HG03571 (cell line): Measurements from ENCODE around the gene TAS2R43.
"Not testable (repeated sequence)": the region's sequence is repeated elsewhere in the genome, so short reads cannot be mapped to it uniquely, and the experiment has no call there.

Source experiments
- ATAC-seq: cut with Tn5 transposase; IDR thresholded peaks from one replicate; pipeline ENCODE4 v1.9.1; 2021; ENCODE audit not compliant: unreplicated experiment

Gene TAS2R43

GRCh38 chr12:11092128-11092527, at the start of gene TAS2R43:
Gene TAS2R43 (minus strand): TSS chr12:11092313. CDS start chr12:11092229, 84 bp downstream.
- ATAC-seq: no peak

GRCh38 chr12:11136075-11136474, 44.0 kb upstream of the TAS2R43 start:
- ATAC-seq: no peak

- ATAC-seq: no peak
These were observed 42.2 kb upstream of the TAS2R43 start, which contains the start of gene TAS2R30 for GRCh38 chr12:11134305-11134704. Gene TAS2R30 (minus strand): TSS chr12:11134644. CDS start chr12:11134244, 400 bp downstream.

- no peak for ATAC-seq
These were observed 41.7 kb upstream of the TAS2R43 start for GRCh38 chr12:11133816-11134215.

DNA sequence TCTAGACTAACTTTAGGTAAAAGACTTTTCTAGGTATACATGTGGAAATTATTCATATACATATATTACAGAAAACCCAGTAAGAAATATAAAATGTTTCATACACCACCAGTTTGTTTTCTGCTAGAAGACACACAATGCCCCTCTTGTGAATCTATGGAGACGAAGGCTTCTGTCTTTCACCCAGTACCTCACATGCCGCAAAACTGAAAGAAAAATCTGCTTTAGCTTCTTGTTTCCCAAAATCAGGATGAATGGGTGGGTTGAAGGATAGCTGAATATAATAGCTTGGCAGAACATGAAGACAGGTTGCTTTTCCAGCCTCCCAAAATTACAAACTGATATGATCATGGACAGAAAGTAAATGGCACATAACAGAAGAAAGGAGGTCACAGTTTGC, 41.0 kb upstream of the TAS2R43 start:
- ATAC-seq: no peak

GRCh38 chr12:11130999-11131398, 38.9 kb upstream of the TAS2R43 start:
- ATAC-seq: no peak

DNA sequence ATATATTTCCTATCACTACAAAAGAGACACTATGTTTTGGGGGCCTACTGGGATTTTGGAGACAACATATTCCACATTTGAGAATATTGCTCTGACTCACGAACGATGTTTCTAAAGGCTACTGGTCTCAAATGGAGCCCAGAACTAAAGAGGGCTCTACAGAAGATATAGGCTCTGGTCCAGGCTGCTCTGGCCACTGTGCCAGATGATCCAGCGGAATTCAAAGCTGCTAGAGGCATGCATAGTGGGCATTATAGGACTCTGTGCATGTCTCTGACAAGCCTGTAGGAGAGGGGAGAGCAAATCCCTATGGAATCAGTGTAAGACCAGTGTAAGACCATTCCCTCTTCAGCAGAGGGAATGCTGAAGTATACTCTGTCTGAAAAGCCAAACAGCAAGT, 38.3 kb upstream of the TAS2R43 start:
- ATAC-seq: no peak

DNA sequence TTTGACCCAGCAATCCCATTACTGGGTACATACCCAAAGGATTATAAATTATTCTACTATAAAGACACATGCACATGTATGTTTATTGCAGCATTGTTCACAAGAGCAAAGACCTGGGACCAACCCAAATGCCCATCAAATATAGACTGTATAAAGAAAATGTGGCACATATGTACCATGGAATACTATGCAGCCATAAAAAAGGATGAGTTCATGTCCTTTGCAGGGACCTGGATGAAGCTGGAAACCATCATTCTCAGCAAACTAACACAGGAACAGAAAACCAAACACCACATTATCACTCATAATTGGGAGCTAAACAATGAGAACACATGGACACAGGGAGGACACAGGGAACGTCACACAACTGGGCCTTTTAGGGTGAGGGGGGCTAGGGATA, 22.0 kb upstream of the TAS2R43 start:
- not testable (repeated sequence) for ATAC-seq

GRCh38 chr12:11111213-11111612, 19.1 kb upstream of the TAS2R43 start:
- ATAC-seq: not testable (repeated sequence)

GRCh38 chr12:11108862-11109261, 16.7 kb upstream of the TAS2R43 start:
- ATAC-seq: no peak

GRCh38 chr12:11107719-11108118, 15.6 kb upstream of the TAS2R43 start:
- no peak for ATAC-seq

DNA sequence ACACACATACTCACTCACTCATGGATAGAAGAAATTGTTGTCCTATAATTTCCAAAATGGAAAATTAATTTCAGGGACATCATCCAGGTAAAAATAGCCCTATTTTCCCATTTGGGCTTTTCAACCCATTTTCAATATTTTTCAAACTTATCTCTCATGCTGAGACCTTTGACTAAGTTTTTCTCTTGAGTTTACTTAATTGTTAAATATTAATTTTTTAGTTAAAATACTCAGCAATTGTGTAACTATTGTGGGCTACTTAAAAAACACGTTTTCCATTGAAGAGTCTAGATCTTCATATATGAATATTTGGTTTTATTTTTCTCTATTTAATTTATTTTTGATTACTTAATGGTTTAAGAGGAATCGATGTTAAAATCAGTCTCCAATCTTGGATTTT, 14.2 kb upstream of the TAS2R43 start:
- no peak for ATAC-seq

- no peak for ATAC-seq
These were observed 13.4 kb upstream of the TAS2R43 start for GRCh38 chr12:11105546-11105945.

DNA sequence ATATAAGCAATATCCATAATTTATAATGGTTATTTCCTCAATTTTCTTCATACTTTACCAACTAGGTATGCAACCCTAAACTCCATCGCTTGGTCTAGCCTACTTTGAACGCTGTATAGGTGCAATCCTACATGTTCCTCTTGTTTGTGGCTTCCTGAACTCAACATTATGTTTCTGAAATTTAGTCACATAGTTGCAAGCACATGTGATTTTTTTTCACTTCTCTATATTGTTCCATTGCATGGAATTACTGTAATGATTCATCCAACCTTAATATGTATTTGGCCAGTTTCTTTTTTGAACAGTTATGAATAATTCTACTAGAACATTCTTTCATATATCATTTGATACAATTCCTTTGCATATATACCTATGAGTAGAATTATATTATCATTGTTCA, 2.8 kb upstream of the TAS2R43 start:
- not testable (repeated sequence) for ATAC-seq

- ATAC-seq: no peak
These were observed 2.9 kb downstream of the TAS2R43 start for GRCh38 chr12:11089246-11089645.

DNA sequence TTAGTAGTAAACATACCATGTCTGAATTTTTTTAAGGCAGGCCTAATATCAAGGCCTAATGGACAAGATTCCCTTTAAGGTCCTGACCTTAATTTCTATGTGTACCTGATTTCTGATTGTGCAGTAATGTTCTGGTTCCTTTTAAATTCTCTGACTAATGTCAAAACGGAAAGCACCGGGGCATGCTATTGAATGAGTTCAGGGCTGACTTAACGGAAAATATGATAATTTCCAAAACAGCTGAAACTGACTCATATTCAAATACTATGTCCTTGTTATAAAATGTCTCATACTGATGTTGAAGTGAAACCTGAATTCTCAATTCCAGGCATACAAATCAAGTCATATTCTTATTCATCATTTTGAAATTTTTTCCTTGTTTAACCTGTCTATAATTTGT, 6.7 kb downstream of the TAS2R43 start:
- peak; percentile 60 for ATAC-seq

DNA sequence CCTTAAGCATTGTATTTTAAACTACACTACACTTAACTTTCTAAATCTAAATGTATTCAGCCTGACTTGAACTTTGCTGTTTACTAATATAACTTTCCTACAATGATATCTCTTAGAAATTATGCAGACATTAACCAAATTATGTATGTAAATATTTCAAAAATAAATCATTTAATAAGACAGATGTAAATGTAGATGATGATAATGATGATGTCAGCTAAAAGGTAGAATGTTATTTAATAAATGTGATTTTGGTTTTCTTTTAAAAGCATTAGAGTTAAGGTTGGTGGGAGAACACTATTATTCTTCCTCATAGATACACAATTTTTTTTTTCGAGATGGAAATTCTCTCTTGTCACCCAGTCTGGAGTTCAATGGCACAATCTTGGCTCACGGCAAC, 10.1 kb downstream of the TAS2R43 start:
- ATAC-seq: no peak

GRCh38 chr12:11078246-11078645, 13.9 kb downstream of the TAS2R43 start:
- ATAC-seq: no peak

GRCh38 chr12:11075642-11076041, 16.5 kb downstream of the TAS2R43 start:
- ATAC-seq: peak; percentile 70

DNA sequence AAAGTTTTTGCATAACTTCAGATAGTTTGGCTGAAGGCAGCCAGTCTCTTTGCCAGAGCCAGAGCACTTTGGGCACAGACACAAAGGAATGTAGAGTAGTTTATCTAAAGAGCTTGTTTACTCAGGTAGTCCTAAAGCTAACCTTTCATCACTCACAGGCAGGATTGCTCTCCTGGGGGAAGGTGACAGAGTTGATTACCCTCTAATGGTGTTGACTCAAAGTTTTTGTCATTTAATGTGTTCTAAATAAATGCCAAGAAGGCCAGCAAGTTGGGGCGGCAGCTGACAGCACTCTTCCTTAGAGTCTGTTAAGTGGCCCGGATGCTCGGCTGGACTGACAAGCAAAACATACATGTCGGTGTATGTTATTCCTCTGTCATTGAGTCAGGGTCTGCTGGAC, 20.7 kb downstream of the TAS2R43 start:
- ATAC-seq: no peak

DNA sequence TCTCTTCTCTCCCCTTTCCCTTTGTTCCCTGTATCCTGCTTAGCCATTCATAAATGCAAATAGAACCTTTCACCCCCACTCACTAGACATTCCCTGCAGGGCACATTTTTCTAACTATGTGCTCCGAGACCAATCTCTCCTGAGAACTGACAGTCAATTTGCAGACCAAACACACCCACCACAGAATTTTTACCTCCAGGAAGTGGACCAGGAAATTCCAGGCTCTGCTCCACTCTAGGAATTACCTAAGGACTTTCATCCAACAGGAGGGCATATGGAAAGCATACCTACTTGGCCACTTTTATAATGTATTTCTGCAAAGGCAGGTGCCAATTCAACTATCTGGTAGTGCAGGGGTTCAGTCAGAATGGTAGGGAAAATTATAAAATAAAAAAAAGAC, 21.1 kb downstream of the TAS2R43 start:
- no peak for ATAC-seq

DNA sequence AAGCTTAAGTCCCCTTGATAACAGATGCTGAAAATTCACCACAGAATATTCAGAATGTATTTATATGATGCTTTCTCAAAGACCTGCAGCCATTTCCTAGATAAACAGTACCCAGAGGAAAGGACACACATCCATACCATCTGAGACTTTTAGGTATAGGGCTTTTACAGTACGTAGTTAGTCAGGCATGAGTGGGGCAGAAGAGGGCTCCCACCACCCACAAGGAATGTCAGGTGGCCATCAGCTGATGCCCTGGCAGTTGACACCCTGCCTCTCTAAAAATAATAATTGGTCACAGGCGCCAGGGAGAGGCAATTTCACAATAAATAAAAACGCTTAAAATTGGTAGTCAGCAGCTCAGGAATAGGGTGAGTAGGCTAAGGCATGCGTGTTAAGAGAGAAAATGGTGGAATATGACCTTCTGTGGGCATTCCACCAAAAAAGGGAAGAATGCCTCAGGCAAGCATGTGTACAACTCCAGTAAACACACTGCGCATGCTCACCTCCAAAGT, 22.2 kb downstream of the TAS2R43 start:
- no peak for ATAC-seq

DNA sequence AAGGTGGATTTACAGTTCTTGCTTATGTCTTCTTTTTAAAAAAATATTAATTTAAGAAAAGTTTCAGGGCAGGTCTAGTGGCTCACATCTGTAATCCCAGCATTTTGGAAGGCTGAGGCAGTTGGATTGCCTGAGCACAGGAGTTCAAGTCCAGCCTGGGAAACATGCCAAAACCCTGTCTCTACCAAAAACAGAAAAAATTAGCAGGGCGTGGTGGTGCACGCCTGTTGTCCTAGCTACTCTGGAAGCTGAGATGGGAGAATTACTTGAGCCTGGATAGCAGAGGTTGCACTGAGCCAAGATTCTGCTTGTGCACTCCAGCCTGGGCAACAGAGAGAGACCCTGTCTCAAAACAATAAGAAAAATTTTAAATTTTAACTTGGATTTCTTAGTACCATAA, 24.6 kb downstream of the TAS2R43 start:
- ATAC-seq: no peak
